Adrenal gland (tissue), 5 donors: Measurements from ENCODE around the gene TIAL1.

Source experiments
- CTCF ChIP-seq, 6 experiments: fragments of 450-650 bp in 4 of 6; fragments of 200-600 bp in 2 of 6; sonication (generic) in 1 of 6; IDR thresholded peaks; 1 replicate in 5 of 6; 2 replicates in 1 of 6; pipeline versions ENCODE4 v1.5.1 to v1.8.0; 2016 to 2021; ENCODE audit warnings: antibody characterized with exemption in 6 of 6, mild to moderate bottlenecking in 2 of 6, moderate library complexity in 1 of 6
- POLR2A ChIP-seq, 2 donors: fragments of 450-650 bp; IDR thresholded peaks; one replicate each; pipeline ENCODE4 v1.6.1; 2017; ENCODE audit warnings: antibody characterized with exemption in 2 of 2, mild to moderate bottlenecking in 2 of 2, moderate library complexity in 1 of 2
- donor health status: DM: no; HTN: no; CAD: no.

- TF ChIP-seq CTCF (IDR thresholded peaks at IDR 0.05) (no peak), POLR2A (IDR thresholded peaks at IDR 0.05) (peak; percentile 72 to 94)
Measured at GRCh38 chr10:119596537-119597404, at the start of gene TIAL1.
